Neural crest cell (in vitro differentiated cells): ENCODE data around the gene ATP5F1C. TPM values are rescaled to one million over a fixed set of nuclear protein-coding genes. Genes with fewer than 3 reads are reported as not detected.

ENCODE experiments used
- DNase-seq: peaks from one replicate; pipeline ENCODE4 v3.0.0; 2021; ENCODE audit warnings: low read depth, mixed read lengths, low spot score
- H3K27ac Mint-ChIP-seq: one replicate; pipeline ENCODE4 v1.8.0; 2021; ENCODE audit warnings: mild to moderate bottlenecking, mixed read lengths; ENCODE audit not compliant: unreplicated experiment
- H3K27me3 Mint-ChIP-seq: 2 replicates; pipeline ENCODE4 v1.8.0; 2021; ENCODE audit warnings: low read depth, mild to moderate bottlenecking, mixed read lengths
- H3K36me3 Mint-ChIP-seq: 2 replicates; pipeline ENCODE4 v1.8.0; 2021; ENCODE audit warnings: low read depth, mild to moderate bottlenecking, mixed read lengths
- H3K4me1 Mint-ChIP-seq: 2 replicates; pipeline ENCODE4 v1.8.0; 2021; ENCODE audit warnings: mixed read lengths
- H3K4me3 Mint-ChIP-seq: one replicate; pipeline ENCODE4 v1.8.0; 2021; ENCODE audit warnings: mild to moderate bottlenecking, mixed read lengths
- H3K9me3 Mint-ChIP-seq: 2 replicates; pipeline ENCODE4 v1.8.0; 2021; ENCODE audit warnings: mixed read lengths
- CTCF ChIP-seq: fragments of 200-600 bp; sonication (generic); conservative IDR thresholded peaks from 2 replicates; pipeline ENCODE4 v1.5.0; 2021; ENCODE audit warnings: antibody characterized with exemption, mild to moderate bottlenecking
- total RNA-seq: library from RNA; stranded (reverse); gene quantifications from 2 replicates; pipeline ENCODE4 v1.2.1, GENCODE V29; 2021

Gene ATP5F1C
- total RNA-seq, 1 donor from 2014 or later: 241 TPM

- Mint-ChIP-seq H3K27ac (no peak overlapping the region), H3K9me3 (no peaks in the 10 kb centered on the region), H3K4me1 (peaks cover 36% of the 10 kb centered on the region), H3K4me3 (no peak overlapping the region), H3K36me3 (peaks cover 4% of the 10 kb centered on the region), H3K27me3 (no peaks in the 10 kb centered on the region)
- DNase-seq: peak; percentile 4
- TF ChIP-seq CTCF: no peak
These were observed 786 bp downstream of the ATP5F1C start for GRCh38 chr10:7788639-7789286.

- no peak overlapping the region for H3K4me3 Mint-ChIP-seq
- no peak overlapping the region for H3K27ac Mint-ChIP-seq
- H3K4me1 Mint-ChIP-seq: peaks cover 36% of the 10 kb centered on the region
These were observed 1.4 kb downstream of the ATP5F1C start for GRCh38 chr10:7789390-7789789.

GRCh38 chr10:7792541-7792940 is 4.6 kb downstream of the ATP5F1C start:
- Mint-ChIP-seq H3K27me3 (no peaks in the 10 kb centered on the region), H3K9me3 (no peaks in the 10 kb centered on the region), H3K27ac (no peak overlapping the region), H3K4me1 (peaks cover 35% of the 10 kb centered on the region), H3K36me3 (peaks cover 8% of the 10 kb centered on the region), H3K4me3 (peak overlapping the region; percentile 14)
- TF ChIP-seq CTCF: no peak
- DNase-seq: no peak

More at GRCh38 chr10:7789390-7789789, 1.4 kb downstream of the ATP5F1C start:
- Mint-ChIP-seq H3K9me3 (no peaks in the 10 kb centered on the region), H3K27me3 (no peaks in the 10 kb centered on the region), H3K36me3 (peaks cover 4% of the 10 kb centered on the region)
- no peak for DNase-seq
- TF ChIP-seq CTCF: no peak

- H3K9me3 Mint-ChIP-seq: no peaks in the 10 kb centered on the region
- H3K27ac Mint-ChIP-seq: no peak overlapping the region
- H3K36me3 Mint-ChIP-seq: peaks cover 10% of the 10 kb centered on the region
- no peak for DNase-seq
- no peak overlapping the region for H3K4me3 Mint-ChIP-seq
- H3K4me1 Mint-ChIP-seq: peaks cover 26% of the 10 kb centered on the region
- no peak for TF ChIP-seq CTCF
- H3K27me3 Mint-ChIP-seq: no peaks in the 10 kb centered on the region
These were observed 6.5 kb downstream of the ATP5F1C start for GRCh38 chr10:7794251-7795026.

- TF ChIP-seq CTCF: no peak
- no peak for DNase-seq
- Mint-ChIP-seq H3K27me3 (no peaks in the 10 kb centered on the region), H3K4me3 (no peak overlapping the region), H3K4me1 (peaks cover 20% of the 10 kb centered on the region), H3K27ac (no peak overlapping the region), H3K36me3 (peaks cover 15% of the 10 kb centered on the region), H3K9me3 (no peaks in the 10 kb centered on the region)
These were observed 7.6 kb downstream of the ATP5F1C start for GRCh38 chr10:7795605-7796004.
